T47D (cell line): ENCODE measurements around the gene IGF2R.

ENCODE experiments used
- DNase-seq, 2 experiments: peaks; one replicate each; pipeline versions ENCODE4 v3.0.0 to v3.0.0-alpha.2; 2011 to 2012; ENCODE audit warnings: low read depth in 1 of 2, low spot score in 1 of 2
- JUND ChIP-seq: IDR thresholded peaks from 2 replicates; pipeline ENCODE4 v1.6.1; 2012; ENCODE audit warnings: low read depth
- in situ Hi-C: cut with HindIII; loops from 2 replicates; pipeline ENCODE4 v1.10.0; 2016; ENCODE audit warnings: low sequenced_read_pairs, low pct_unique_long_range_greater_than_20kb

IGF2R gene

GRCh38 chr6:160147146-160147536 lies 178.3 kb downstream of the IGF2R start:
- in situ Hi-C loops, result no loop called here
- TF ChIP-seq JUND, result no peak
- no peak for DNase-seq

- TF ChIP-seq JUND, result no peak
- in situ Hi-C loops, result no loop called here
- no peak for DNase-seq
Measured at GRCh38 chr6:160154471-160154870, 185.6 kb downstream of the IGF2R start.

GRCh38 chr6:160156842-160157241 lies 188.0 kb downstream of the IGF2R start:
- in situ Hi-C loops, result no loop called here
- DNase-seq, result no peak
- no peak for TF ChIP-seq JUND

GRCh38 chr6:160160450-160160849 lies 191.6 kb downstream of the IGF2R start:
- peak in 1 of 2 experiments; percentile 35 for DNase-seq
- TF ChIP-seq JUND, result no peak
- in situ Hi-C loops, result no loop called here
